ENCODE data around the gene TMEM250.

TMEM250 gene

GRCh38 chr9:136082496-136083361 is 35.9 kb downstream of the TMEM250 start:
- no peak for DNase-seq (ENCODE audit: low read depth in 2 of 2)

- DNase-seq (ENCODE audit: low read depth in 2 of 2) = no peak
Measured at GRCh38 chr9:136081826-136082495, 36.7 kb downstream of the TMEM250 start.

- DNase-seq (ENCODE audit: low read depth in 2 of 2) = no peak
Measured at GRCh38 chr9:136081113-136081825, 37.4 kb downstream of the TMEM250 start.

GRCh38 chr9:136080716-136081112 is 38.0 kb downstream of the TMEM250 start:
- no peak for DNase-seq (ENCODE audit: low read depth in 2 of 2)

GRCh38 chr9:136079916-136080246 is 38.8 kb downstream of the TMEM250 start:
- no peak for DNase-seq (ENCODE audit: low read depth in 2 of 2)

- no peak for DNase-seq (ENCODE audit: low read depth in 2 of 2)
Measured at GRCh38 chr9:136079211-136079915, 39.3 kb downstream of the TMEM250 start.

- DNase-seq (ENCODE audit: low read depth in 2 of 2) = no peak
Measured at GRCh38 chr9:136078498-136079011, 40.1 kb downstream of the TMEM250 start.

GRCh38 chr9:136078024-136078423 is 40.7 kb downstream of the TMEM250 start:
- DNase-seq (ENCODE audit: low read depth in 2 of 2) = no peak

- no peak for DNase-seq (ENCODE audit: low read depth in 2 of 2)
Measured at GRCh38 chr9:136077491-136077890, 41.2 kb downstream of the TMEM250 start.

- no peak for DNase-seq (ENCODE audit: low read depth in 2 of 2)
Measured at GRCh38 chr9:136075881-136076678, 42.6 kb downstream of the TMEM250 start.

GRCh38 chr9:136075134-136075841 is 43.4 kb downstream of the TMEM250 start:
- DNase-seq (ENCODE audit: low read depth in 2 of 2) = no peak

GRCh38 chr9:136074706-136075105 is 44.0 kb downstream of the TMEM250 start:
- no peak for DNase-seq (ENCODE audit: low read depth in 2 of 2)

Data from fibroblast of skin of left biceps (primary cell).